MCF 10A (cell line): ENCODE measurements around the gene DNTTIP2. TPM values are rescaled to one million over a fixed set of nuclear protein-coding genes. Genes with fewer than 3 reads are reported as not detected.
"Not testable (repeated sequence)": the region's sequence is repeated elsewhere in the genome, so short reads cannot be mapped to it uniquely, and the experiment has no call there.

ENCODE experiments used
- BruUV-seq: library from RNA; stranded (reverse); fragments of 400-500 nt; replicated peaks from 2 replicates; lab custom pipeline; 2021; lab: Mats Ljungman, UMichigan
- CTCF ChIA-PET: fragments of 300-600 bp; sonication (Branson Sonifier 250); formaldehyde crosslinking; extraction: SDS; loops from one replicate; lab custom pipeline; 2021; ENCODE audit warnings: antibody characterized with exemption, inconsistent platforms; lab: Yijun Ruan, JAX
- POLR2A ChIA-PET: fragments of 300-600, 350-650 bp; sonication (Branson Sonifier 250); formaldehyde crosslinking; extraction: SDS; loops from one replicate; lab custom pipeline; 2020; ENCODE audit warnings: antibody characterized with exemption, inconsistent platforms; lab: Yijun Ruan, JAX
- DNase-seq: peaks from one replicate; pipeline ENCODE4 v3.0.0-alpha.2; 2018; ENCODE audit not compliant: unreplicated experiment
- H3K27ac Mint-ChIP-seq: one replicate; pipeline ENCODE4 v1.8.0; 2022; ENCODE audit warnings: mild to moderate bottlenecking, low read depth, mixed read lengths; ENCODE audit not compliant: unreplicated experiment
- H3K27me3 Mint-ChIP-seq: one replicate; pipeline ENCODE4 v1.8.0; 2022; ENCODE audit warnings: mixed read lengths; ENCODE audit not compliant: insufficient read depth, unreplicated experiment
- H3K36me3 Mint-ChIP-seq: one replicate; pipeline ENCODE4 v1.8.0; 2022; ENCODE audit warnings: mild to moderate bottlenecking, moderate library complexity, mixed read lengths; ENCODE audit not compliant: insufficient read depth, unreplicated experiment
- H3K4me1 Mint-ChIP-seq: one replicate; pipeline ENCODE4 v1.8.0; 2022; ENCODE audit warnings: mixed read lengths; ENCODE audit not compliant: insufficient read depth, unreplicated experiment
- H3K4me3 Mint-ChIP-seq: one replicate; pipeline ENCODE4 v1.8.0; 2022; ENCODE audit warnings: mild to moderate bottlenecking, moderate library complexity, mixed read lengths; ENCODE audit not compliant: unreplicated experiment
- H3K9me3 Mint-ChIP-seq: one replicate; pipeline ENCODE4 v1.8.0; 2022; ENCODE audit warnings: mixed read lengths; ENCODE audit not compliant: unreplicated experiment
- intact Hi-C: fragments of 100-400 bp; cut with micrococcal nuclease; formaldehyde crosslinking; loops from 2 replicates; pipeline ENCODE4 v1.14.1; 2022
- total RNA-seq: library from RNA; stranded (reverse); gene quantifications from 2 replicates; pipeline ENCODE4 v1.2.3, GENCODE V29; 2022
- TF ChIP-seq, protein P1 (sequence below): fragments of 200-600 bp; IDR thresholded peaks from one replicate; pipeline ENCODE4 v1.8.0; 2022; ENCODE audit warnings: antibody characterized with exemption, mild to moderate bottlenecking; ENCODE audit not compliant: unreplicated experiment

DNTTIP2 gene
- total RNA-seq, 1 experiment from 2014 or later = 96.5 TPM

GRCh38 chr1:93839307-93839706 is 39.7 kb downstream of the DNTTIP2 start:
- Mint-ChIP-seq H3K27ac (peak overlapping the region; percentile 44), H3K4me3 (no peak overlapping the region), H3K4me1 (peaks cover 9% of the 10 kb centered on the region), H3K9me3 (peaks cover 24% of the 10 kb centered on the region), H3K27me3 (no peaks in the 10 kb centered on the region), H3K36me3 (peaks cover 7% of the 10 kb centered on the region)
- no TSS peak for BruUV-seq
- ChIA-PET POLR2A (interaction anchor here (0.6 to 1.4 kb wide), 11 partner anchors 9 to 493 kb away, joined by 3 to 4 read pairs (median 3); no protein-coding TSS in a partner anchor), CTCF (interaction anchor here (0.6 to 8.4 kb wide), 6 partner anchors 16 to 406 kb away, joined by 3 to 146 read pairs (median 4); no protein-coding TSS in a partner anchor)
- TF ChIP-seq, protein P1, sequence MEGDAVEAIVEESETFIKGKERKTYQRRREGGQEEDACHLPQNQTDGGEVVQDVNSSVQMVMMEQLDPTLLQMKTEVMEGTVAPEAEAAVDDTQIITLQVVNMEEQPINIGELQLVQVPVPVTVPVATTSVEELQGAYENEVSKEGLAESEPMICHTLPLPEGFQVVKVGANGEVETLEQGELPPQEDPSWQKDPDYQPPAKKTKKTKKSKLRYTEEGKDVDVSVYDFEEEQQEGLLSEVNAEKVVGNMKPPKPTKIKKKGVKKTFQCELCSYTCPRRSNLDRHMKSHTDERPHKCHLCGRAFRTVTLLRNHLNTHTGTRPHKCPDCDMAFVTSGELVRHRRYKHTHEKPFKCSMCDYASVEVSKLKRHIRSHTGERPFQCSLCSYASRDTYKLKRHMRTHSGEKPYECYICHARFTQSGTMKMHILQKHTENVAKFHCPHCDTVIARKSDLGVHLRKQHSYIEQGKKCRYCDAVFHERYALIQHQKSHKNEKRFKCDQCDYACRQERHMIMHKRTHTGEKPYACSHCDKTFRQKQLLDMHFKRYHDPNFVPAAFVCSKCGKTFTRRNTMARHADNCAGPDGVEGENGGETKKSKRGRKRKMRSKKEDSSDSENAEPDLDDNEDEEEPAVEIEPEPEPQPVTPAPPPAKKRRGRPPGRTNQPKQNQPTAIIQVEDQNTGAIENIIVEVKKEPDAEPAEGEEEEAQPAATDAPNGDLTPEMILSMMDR = no peak
- DNase-seq = peak; percentile 79
- intact Hi-C loops = no loop called here

GRCh38 chr1:93837961-93838360 is 41.0 kb downstream of the DNTTIP2 start:
- no TSS peak for BruUV-seq
- POLR2A ChIA-PET = interaction anchor here (1.0 kb wide), 1 partner anchor 39 kb away, joined by 3 read pairs; no protein-coding TSS in a partner anchor
- Mint-ChIP-seq H3K4me3 (no peak overlapping the region), H3K4me1 (peaks cover 9% of the 10 kb centered on the region), H3K36me3 (peaks cover 7% of the 10 kb centered on the region), H3K27ac (no peak overlapping the region), H3K27me3 (no peaks in the 10 kb centered on the region), H3K9me3 (peaks cover 30% of the 10 kb centered on the region)
- CTCF ChIA-PET = interaction anchor here (0.9 to 1.2 kb wide), 4 partner anchors 19 to 199 kb away, joined by 3 to 5 read pairs (median 3); no protein-coding TSS in a partner anchor
- TF ChIP-seq, protein P1 = no peak
- DNase-seq = no peak
- intact Hi-C loops = no loop called here

DNA sequence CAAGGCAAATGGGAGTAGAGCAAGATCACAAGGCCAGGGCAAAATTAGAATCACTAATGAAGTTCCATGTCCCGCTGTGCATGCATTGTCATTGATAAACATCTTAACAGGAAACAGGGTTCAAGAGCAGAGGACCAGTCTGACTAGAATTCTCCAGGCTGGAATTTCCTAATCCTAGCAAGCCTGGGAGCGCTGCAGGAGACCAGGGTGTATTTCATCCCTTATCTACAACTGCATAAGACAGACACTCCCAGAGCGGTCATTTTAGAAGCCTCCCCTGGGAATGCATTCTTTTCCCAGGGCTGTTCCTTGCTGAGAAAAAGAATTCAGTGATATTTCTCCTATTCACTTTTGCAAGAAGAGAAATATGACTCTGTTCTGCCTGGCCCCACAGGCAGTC is 45.7 kb downstream of the DNTTIP2 start:
- H3K36me3 Mint-ChIP-seq, BruUV-seq, H3K27me3 Mint-ChIP-seq, H3K4me1 Mint-ChIP-seq, H3K27ac Mint-ChIP-seq, DNase-seq, H3K4me3 Mint-ChIP-seq, intact Hi-C loops: not testable (repeated sequence)
- CTCF ChIA-PET = interaction anchor here (1.2 to 1.3 kb wide), 2 partner anchors 8 to 49 kb away, joined by 3 to 4 read pairs; no protein-coding TSS in a partner anchor
- H3K9me3 Mint-ChIP-seq = peaks cover 46% of the 10 kb centered on the region
- POLR2A ChIA-PET = interaction anchor here (2.0 kb wide), 1 partner anchor 10 kb away, joined by 5 read pairs; no protein-coding TSS in a partner anchor

DNA sequence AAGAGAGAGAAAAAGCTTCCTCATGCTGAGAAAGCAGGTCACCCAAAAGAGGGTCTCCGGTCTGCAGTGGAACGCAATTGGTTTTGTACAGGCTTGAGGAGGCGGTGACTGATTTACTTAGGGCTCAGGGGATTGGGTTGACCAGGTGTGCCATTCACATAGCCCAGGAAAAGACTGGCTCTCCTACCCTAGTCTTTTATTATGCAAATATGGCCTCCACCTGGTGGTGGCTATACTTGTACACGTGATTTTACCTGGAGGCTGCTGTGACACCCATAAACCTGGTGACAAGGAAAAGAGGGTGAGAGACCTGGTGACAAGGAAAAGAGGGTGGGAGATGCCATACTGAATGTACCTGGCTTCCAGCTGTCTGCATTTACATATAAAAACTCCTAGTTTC is 49.9 kb downstream of the DNTTIP2 start:
- H3K27me3 Mint-ChIP-seq = no peaks in the 10 kb centered on the region
- no peak overlapping the region for H3K4me3 Mint-ChIP-seq
- H3K9me3 Mint-ChIP-seq = peaks cover 20% of the 10 kb centered on the region
- POLR2A ChIA-PET = interaction anchor here (1.4 kb wide), 1 partner anchor 15 kb away, joined by 4 read pairs; no protein-coding TSS in a partner anchor
- no TSS peak for BruUV-seq
- CTCF ChIA-PET = interaction anchor here (2.0 kb wide), 1 partner anchor 15 kb away, joined by 8 read pairs; no protein-coding TSS in a partner anchor
- no peak for DNase-seq
- H3K4me1 Mint-ChIP-seq = no peaks in the 10 kb centered on the region
- no peak overlapping the region for H3K27ac Mint-ChIP-seq
- intact Hi-C loops = no loop called here
- peaks cover 12% of the 10 kb centered on the region for H3K36me3 Mint-ChIP-seq
- TF ChIP-seq, protein P1 = no peak
